SHP77 (cell line): ENCODE measurements around the gene BCAR3.

Experiments used
- DNase-seq, 2 experiments: peaks; one replicate each; lab custom pipeline; 2025; lab: John Stamatoyannopoulos, UW

The BCAR3 gene

DNA sequence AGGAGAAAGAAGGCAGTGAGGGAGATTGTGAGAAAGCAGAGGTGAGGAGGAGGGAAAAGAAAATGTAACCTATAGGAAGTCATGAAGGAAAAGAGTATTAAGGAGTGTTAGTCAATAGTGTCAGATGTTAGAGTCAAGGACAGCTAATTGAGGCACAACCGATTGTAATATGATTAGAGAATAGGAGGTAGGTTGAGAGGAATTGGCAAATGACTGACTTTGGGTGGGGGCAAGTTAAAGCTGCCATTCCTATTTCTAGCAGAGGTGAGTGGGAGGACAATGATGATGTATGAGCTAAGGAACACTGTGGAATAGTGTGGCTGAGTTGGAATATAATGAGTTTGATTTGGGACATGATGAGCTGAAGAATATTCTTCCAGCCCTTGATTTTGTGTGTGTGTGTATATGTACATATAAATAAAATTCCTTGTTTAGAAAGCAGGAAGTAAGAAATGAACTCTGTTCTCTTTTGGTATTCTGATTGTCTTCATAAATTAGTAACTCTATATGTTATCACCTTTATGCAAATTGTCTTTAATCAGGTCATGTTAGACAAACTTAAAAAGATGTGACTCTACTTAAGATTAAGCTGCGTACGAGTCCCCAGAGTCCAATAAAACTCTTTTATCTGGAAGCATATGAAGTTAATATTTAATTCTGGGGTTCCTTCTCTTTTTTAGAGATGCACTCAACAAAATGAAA lies 135.3 kb downstream of the BCAR3 start:
- DNase-seq: no peak

DNA sequence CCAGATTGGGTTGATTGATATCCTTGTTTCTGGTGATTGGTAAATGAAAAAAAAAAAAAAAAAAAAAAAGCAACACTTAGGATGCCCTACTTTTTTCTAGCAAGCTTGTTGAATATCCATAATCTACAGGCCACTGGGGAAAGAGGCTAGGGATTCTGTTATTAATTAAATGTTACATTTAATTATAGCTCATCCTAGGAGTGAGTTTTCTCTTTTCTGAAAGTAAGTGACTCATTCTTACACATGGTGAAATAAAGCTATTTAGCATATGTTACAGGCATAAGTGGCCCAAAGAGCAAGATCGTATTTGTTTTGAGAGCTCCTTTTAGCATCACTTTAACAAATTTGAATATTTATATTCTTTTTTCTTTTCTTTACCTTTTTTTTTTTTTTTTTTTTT lies 139.2 kb downstream of the BCAR3 start:
- DNase-seq: no peak

DNA sequence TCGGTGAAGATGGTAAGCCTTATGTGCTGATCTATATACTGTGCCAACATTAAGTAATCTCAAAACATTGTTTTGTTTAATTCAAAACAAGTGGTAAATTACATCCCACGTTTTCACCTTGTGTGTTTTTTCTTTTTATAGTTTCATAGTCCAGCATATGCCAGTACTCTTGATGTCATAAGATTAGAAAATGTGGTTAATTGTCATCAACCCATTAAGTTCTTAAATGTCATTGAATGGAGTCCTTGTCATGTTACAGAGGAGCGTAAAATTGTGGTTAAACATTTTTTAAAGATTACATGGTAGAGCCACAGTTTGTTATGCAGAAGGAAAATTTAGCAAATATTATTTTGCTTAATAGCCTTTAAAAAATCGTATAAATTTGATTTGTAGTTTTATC lies 140.6 kb downstream of the BCAR3 start:
- DNase-seq: no peak

DNA sequence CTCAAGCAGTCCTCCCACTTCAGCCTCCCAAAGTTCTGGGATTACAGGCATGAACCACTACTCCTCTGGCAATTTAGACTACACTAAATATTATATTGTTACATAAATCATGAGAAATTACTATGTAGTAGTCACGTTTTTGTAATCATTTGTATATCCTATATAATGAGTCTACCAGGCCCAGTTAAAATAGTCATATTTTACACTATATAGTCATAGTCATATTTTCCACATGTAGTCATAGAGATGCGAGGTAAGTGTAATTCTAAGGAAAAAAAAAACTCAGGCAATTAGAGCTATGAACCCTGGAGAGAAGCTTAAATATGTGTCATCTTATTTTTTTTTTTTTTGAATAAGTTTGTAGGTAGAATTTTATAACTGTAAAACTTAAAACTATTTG lies 143.7 kb downstream of the BCAR3 start:
- no peak for DNase-seq

DNA sequence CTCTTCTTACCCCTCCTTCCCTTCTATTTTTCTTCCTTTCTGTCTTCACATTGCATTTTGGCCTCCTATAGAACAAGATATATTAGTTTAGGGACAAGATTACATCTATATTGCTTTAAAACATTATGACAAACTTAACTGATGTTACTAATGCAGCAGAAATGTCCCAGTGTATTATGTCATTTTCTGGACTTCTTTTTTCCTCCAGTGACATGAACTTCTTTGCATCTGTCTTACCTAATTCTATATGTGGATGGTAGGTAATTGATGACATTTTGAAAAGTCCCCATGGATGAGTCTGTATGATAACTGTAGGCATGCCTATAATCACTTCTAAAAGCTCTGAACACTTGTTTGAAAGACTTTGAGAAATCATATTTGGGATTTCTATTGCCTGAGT lies 144.2 kb downstream of the BCAR3 start:
- no peak for DNase-seq

DNA sequence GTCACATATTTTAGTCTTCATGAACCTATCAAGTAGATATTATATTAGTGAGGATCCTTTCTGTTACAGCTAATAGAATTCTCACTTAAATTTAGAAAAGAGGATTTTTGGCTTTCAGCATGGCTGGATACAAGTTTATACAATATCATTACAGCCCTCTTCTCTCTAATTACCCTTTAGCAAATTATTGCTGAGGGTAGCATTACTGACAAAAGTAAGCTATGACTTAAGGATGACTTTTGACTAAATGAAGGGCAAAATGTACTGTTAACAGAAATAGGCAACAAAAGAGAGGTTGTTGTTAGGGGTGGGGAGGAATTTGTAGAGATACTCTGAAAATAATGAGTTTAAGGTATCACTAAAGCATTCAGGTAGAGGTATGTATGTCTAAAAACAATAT lies 148.0 kb downstream of the BCAR3 start:
- DNase-seq: no peak

DNA sequence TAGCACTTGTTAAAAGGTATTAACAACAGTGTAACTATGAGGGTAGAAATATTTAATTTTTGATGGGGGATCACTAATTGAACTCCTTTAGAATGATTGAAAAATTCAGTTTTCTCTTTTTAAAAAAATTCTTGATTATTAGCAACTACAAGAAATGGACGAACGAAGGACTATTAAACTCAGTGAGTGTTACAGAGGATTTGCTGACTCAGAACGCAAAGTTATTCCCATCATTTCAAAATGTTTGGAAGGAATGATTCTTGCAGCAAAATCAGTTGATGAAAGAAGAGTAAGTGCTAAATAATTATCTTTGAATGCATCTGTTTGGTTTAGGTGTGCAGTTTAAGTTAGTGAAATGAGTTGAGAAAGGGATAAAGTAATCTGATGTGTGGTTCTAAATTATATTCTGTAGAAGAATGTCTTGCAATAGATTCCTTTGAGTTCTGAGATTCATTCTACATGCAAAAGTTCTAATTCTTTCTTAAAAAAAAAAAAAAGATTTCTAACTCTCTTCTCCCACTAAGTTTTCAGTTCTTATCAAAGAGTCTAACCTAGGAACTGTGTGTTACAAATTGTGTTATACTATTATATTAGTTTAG lies 148.8 kb downstream of the BCAR3 start:
- no peak for DNase-seq

DNA sequence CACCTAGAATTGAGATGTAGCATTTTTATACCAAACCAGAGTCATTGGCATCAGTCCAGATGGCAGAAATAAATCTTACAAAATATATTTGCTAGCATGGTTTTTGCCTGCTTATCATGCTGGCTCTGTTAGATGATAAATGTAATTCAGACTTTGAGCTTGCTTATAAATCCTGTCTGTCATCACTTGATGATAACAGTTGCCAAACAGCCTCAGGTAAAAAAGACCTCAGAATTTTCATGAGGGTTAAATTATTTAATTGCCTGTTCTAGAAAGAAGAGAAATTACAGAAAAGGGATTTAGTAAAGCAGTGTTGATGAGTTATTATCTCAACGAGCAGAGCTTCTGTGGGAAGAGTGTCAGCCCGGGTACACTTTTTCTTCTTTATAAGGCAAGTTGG lies 150.4 kb downstream of the BCAR3 start:
- no peak for DNase-seq

DNA sequence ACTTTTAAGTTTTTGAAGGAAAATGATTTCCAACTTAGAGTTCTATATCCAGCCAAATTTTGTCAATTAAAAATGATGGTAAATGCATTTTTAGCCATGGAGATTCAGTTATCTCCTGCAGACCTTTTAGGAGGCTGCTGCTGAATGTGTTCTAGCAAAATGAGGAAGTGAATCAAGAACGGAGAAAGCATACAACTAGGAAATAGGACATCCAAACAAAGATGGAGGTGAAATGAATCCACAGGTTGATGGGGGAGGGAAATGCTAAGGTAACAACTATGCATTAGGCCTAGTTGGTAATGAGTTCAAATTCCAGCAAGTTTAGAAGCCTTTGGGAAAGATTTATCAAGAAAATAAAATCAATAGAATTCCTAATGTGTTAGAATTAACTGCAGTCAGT lies 153.2 kb downstream of the BCAR3 start:
- no peak for DNase-seq

DNA sequence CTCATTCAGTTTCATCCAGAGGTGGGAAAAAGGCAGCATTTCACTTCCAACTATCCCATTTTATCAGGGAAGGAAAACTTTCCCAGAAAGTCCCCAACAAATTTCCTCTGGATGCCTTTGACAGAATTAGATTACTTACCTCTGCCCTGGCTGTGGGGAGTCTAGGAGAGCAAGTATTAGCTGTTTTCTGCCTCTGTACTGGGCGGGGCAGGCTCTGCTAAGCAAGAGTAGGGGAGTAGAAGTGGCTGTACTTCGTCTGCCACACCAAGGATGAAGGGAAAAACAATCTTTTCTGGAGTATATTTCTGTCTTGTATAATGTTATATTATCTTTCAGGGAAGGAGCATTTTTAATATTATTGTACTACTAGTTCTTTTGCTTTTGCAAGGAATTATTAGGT lies 155.2 kb downstream of the BCAR3 start:
- no peak for DNase-seq

DNA sequence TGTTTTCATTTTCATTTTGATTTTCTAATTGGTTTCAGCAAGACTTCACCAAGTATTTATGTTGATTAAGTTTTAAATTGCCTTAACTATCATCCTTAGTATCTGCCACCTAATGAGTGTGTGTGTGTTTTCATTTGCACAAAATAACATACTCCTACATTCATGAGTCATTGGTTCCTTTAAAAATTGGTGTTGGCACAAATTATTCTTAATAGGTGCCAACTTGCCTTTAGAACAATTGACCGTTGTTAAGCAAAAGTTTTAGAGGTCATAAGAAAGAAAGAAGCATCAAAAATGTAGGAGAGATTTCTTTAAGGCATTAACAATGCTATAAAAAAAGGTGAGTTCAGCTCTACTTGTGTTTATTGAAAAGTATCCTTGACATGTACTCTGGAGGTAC lies 156.2 kb downstream of the BCAR3 start:
- no peak for DNase-seq

DNA sequence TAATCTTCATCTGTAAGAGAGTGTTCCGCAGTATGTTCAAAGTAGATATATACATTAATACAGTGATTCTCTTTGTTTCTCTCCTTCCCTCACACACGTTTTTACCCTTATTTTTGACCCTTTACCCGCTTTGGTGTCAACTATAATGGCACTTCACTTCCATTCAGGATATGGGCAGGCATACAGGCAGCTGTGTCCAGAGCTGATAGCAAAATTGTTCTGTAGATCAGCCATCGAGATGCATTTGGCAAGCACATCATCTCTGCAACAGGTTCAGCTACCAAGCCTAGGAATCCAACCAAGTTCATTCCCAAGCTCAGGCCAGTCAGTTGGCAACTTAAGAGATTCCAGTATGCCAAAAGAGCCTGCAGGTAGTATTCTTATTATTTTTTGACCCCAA lies 158.9 kb downstream of the BCAR3 start:
- DNase-seq: no peak

DNA sequence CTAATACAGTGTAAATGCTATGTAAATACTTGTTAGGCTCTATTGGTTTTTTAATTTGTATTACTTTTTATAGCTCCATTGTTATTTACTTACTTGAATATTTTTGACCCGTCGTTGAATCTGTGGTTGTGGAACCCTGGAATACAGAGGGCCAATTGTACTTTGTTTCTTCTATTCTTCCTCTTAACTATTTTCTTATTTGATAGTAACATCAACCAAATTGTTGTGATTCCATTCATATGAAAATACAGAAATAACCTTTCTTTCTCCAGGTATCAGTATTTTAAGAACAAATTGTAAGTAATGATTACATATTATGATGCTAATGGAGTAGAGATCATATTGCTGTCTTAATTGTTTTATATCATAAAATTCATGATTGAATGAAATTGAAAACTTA lies 160.0 kb downstream of the BCAR3 start:
- DNase-seq: no peak

DNA sequence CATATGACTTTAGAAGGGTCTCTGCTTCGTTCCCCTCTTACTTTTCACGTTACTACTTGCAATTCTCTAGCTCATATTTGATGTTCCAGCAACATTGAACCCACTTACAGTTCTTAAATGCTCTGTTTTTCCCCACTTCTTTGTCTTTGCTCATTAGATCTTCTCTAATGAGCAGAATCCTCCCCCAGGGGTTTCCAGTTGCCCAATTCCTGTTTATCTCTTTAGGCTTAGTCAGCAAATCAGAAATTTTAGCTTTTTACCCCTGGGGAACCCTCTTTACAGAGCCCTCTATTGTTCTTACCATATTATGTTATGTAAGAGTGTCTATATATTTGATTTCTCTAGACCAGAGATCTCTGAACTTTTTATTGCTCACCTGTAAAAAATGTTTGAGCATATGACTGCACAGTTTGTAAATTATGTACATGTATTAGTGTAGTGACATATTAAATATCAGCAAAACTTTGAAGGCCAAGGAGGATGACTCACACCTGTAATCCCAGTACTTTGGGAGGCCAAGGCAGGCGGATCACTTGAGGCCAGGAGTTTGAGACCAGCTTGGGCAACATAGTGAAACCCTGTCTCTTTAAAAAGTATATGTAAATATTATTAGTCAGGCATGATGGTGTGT lies 162.3 kb downstream of the BCAR3 start:
- DNase-seq: no peak

DNA sequence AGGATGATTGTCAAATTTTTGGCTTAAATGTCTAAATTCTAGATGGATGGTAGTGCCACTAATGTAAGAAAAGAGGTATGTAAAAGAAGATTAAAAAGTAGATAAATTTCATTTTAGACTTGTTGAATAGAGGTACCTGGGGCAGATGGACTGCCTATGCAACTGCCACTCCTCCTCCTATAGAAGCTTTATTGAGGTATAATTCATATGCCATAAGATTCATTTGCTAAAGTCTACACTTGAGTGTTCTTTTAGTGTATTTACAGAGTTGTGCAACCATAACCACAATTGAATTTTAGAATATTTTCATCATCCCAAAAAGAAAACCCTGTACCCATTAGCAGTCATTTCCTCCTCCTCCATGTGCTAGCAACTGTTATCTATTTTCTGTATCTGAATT lies 163.1 kb downstream of the BCAR3 start:
- no peak for DNase-seq

DNA sequence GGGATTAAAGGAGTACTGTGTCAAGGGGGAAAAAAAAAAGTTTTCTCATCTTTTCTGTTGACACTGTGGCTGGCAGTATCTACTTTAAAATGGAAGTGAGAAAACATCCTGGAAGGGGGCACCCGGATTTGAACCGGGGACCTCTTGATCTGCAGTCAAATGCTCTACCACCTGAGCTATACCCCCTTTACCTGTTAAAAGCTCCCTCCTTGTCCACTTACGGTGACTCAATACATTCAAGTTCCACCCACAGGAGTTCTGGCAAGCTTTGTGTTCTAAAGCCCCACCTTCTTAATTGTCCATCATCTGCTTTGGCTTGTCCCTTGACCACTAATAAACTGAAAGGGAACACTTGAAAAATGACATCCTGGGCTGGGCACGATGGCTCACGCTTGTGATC lies 165.5 kb downstream of the BCAR3 start:
- DNase-seq: no peak
